ENCODE measurements around the gene KCNG4. TPM values are rescaled to one million over a fixed set of nuclear protein-coding genes. Genes with fewer than 3 reads are reported as not detected.

KCNG4 gene
- total and polyA plus RNA-seq, 2 of the 8 experiments (the other 6 are each of a cell fraction or from before 2014, with no cell fraction given) = not detected

- Histone ChIP-seq H4K5ac (ENCODE audit: insufficient read length, low read depth, low read length) (no peak overlapping the region), H2BK20ac (ENCODE audit: low read length) (no peak overlapping the region), H2BK5ac (ENCODE audit: low read depth, low read length) (no peak overlapping the region), H3K14ac (ENCODE audit: insufficient read length) (no peak overlapping the region), H2BK120ac (replicated peaks; ENCODE audit: low read depth, low read length) (no peak overlapping the region), H3K79me1 (ENCODE audit: low read depth, low read length) (no peaks in the 10 kb centered on the region), H2AK5ac (ENCODE audit: low read depth, low read length) (no peak overlapping the region), H3K56ac (replicated peaks; ENCODE audit: insufficient read length, low read depth, low read length) (no peak overlapping the region), H3K9me3 (ENCODE audit: insufficient read depth in 2 of 2, low read depth in 1 of 2, low read length in 1 of 2) (no peaks in the 10 kb centered on the region; a peak in 1 of 4 replicates), H3K79me2 (ENCODE audit: control insufficient read depth in 1 of 2, insufficient read depth in 2 of 2, low read length in 2 of 2) (no peaks in the 10 kb centered on the region), H3K27me3 (replicated peaks in 1 of 4; ENCODE audit: control insufficient read depth in 3 of 4, extremely low read depth in 1 of 4, insufficient read depth in 3 of 4, low read length in 3 of 4) (no peaks in the 10 kb centered on the region; a peak in 1 of 7 replicates), H3K23me2 (ENCODE audit: low read depth, low read length) (no peaks in the 10 kb centered on the region), H2AFZ (ENCODE audit: low read length) (no peak overlapping the region), H3K4me2 (ENCODE audit: insufficient read depth in 1 of 2, low read depth in 2 of 2, low read length in 2 of 2) (no peak overlapping the region), H3K4me3 (ENCODE audit: extremely low read depth in 1 of 4, insufficient read depth in 2 of 4, low read depth in 3 of 4, low read length in 4 of 4) (no peak overlapping the region), H4K91ac (replicated peaks; ENCODE audit: insufficient read length, low read length) (no peak overlapping the region), H3K4ac (replicated peaks; ENCODE audit: insufficient read length, low read depth, low read length) (no peak overlapping the region), H2BK12ac (ENCODE audit: low read depth, low read length) (no peak overlapping the region), H4K8ac (ENCODE audit: extremely low read depth, insufficient read depth, low read length) (no peak overlapping the region; the same call in 1 of the 2 replicates), H3K9ac (replicated peaks in 1 of 4; ENCODE audit: extremely low read depth in 1 of 4, low read depth in 3 of 4, low read length in 3 of 4) (no peak overlapping the region), H4K20me1 (replicated peaks in 1 of 2; ENCODE audit: control insufficient read depth in 1 of 2, insufficient read depth in 2 of 2, low read length in 2 of 2) (no peaks in the 10 kb centered on the region), H3K4me1 (replicated peaks in 1 of 4; ENCODE audit: control insufficient read depth in 3 of 4, insufficient read depth in 4 of 4, low read length in 3 of 4) (no peaks in the 10 kb centered on the region), H3K27ac (ENCODE audit: low read depth, low read length) (no peak overlapping the region), H2BK15ac (ENCODE audit: low read length) (no peak overlapping the region), H3K23ac (ENCODE audit: insufficient read length) (no peak overlapping the region), H3K18ac (ENCODE audit: extremely low read depth, low read length) (no peak overlapping the region), H3K36me3 (ENCODE audit: control insufficient read depth in 2 of 4, insufficient read depth in 4 of 4, low read length in 3 of 4) (no peaks in the 10 kb centered on the region)
- TF ChIP-seq ZNF274 (IDR thresholded peaks at IDR 0.05; ENCODE audit: borderline replicate concordance, extremely low read depth, low read length) = no peak
- TF ChIP-seq TCF12 (IDR thresholded peaks at IDR 0.05; ENCODE audit: low read depth, low read length) = no peak
- TF ChIP-seq, protein P1, sequence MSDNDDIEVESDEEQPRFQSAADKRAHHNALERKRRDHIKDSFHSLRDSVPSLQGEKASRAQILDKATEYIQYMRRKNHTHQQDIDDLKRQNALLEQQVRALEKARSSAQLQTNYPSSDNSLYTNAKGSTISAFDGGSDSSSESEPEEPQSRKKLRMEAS (IDR thresholded peaks at IDR 0.05) = no peak
- TF ChIP-seq GABPA (IDR thresholded peaks at IDR 0.05; ENCODE audit: borderline replicate concordance, insufficient read depth, low read length) = no peak
- TF ChIP-seq CEBPB (IDR thresholded peaks at IDR 0.05; ENCODE audit: low read depth, low read length) = no peak
- no peak for TF ChIP-seq CREB1 (IDR thresholded peaks at IDR 0.05)
- TF ChIP-seq YY1 (IDR thresholded peaks at IDR 0.05; ENCODE audit: low read depth, low read length) = no peak
- TF ChIP-seq KDM5A (IDR thresholded peaks at IDR 0.05; ENCODE audit: low read length) = no peak
- no peak for TF ChIP-seq USF2 (IDR thresholded peaks at IDR 0.05; ENCODE audit: low read length)
- no peak for TF ChIP-seq HDAC6 (IDR thresholded peaks at IDR 0.05; ENCODE audit: low read depth, low read length)
- TF ChIP-seq, protein P2, sequence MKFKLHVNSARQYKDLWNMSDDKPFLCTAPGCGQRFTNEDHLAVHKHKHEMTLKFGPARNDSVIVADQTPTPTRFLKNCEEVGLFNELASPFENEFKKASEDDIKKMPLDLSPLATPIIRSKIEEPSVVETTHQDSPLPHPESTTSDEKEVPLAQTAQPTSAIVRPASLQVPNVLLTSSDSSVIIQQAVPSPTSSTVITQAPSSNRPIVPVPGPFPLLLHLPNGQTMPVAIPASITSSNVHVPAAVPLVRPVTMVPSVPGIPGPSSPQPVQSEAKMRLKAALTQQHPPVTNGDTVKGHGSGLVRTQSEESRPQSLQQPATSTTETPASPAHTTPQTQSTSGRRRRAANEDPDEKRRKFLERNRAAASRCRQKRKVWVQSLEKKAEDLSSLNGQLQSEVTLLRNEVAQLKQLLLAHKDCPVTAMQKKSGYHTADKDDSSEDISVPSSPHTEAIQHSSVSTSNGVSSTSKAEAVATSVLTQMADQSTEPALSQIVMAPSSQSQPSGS (IDR thresholded peaks at IDR 0.05; ENCODE audit: low read length) = no peak
- no peak for TF ChIP-seq POLR2AphosphoS5 (IDR thresholded peaks at IDR 0.05; ENCODE audit: low read depth, low read length)
- no peak for TF ChIP-seq EGR1 (IDR thresholded peaks at IDR 0.05; ENCODE audit: borderline replicate concordance, low read depth, low read length)
- ChIA-PET CTCF (ENCODE audit: partially characterized antibody) (interaction anchor here (0.8 to 2.2 kb wide), 3 partner anchors 16 to 65 kb away, joined by 3 to 6 read pairs (median 4); no protein-coding TSS in a partner anchor), POLR2A (ENCODE audit: partially characterized antibody) (no interaction called here)
- 88% methylated on average over 9 of the region's 9 CpGs; no CpG with 5 or more reads in 1 of the 2 experiments for WGBS, 2 experiments (ENCODE audit: extremely low coverage in 1 of 2, insufficient coverage in 1 of 2, insufficient read length in 1 of 2, insufficient replicate concordance in 2 of 2, low coverage in 1 of 2, low lambda C conversion rate in 2 of 2, missing lambda C conversion rate in 1 of 2)
- no peak for FAIRE-seq
- DNase-seq (ENCODE audit: low read depth in 1 of 2, low spot score in 2 of 2) = no peak
These were observed 3.0 kb upstream of the KCNG4 start for GRCh38 chr16:84242839-84243238.

Measured in H1 (cell line).